Right lobe of liver (tissue), 4 donors: ENCODE measurements around the gene KRTAP10-4.

Experiments
- CTCF ChIP-seq, 4 donors: fragments of 200-600 bp in 3 of 4; fragments of 450-650 bp in 1 of 4; IDR thresholded peaks; one replicate each; pipeline versions ENCODE4 v1.5.1 to v1.8.0; 2016 to 2022; ENCODE audit warnings: antibody characterized with exemption in 4 of 4, mild to moderate bottlenecking in 2 of 4
- POLR2A ChIP-seq: fragments of 450-650 bp; IDR thresholded peaks from one replicate; pipeline ENCODE4 v1.6.1; 2017; ENCODE audit warnings: antibody characterized with exemption, mild to moderate bottlenecking
- donor health status: DM: no; HTN: no; CAD: no.
- donor health status: DM: no; HTN: no; CAD: no.
- donor health status: DM: no; HTN: yes; CAD: no.

DNA sequence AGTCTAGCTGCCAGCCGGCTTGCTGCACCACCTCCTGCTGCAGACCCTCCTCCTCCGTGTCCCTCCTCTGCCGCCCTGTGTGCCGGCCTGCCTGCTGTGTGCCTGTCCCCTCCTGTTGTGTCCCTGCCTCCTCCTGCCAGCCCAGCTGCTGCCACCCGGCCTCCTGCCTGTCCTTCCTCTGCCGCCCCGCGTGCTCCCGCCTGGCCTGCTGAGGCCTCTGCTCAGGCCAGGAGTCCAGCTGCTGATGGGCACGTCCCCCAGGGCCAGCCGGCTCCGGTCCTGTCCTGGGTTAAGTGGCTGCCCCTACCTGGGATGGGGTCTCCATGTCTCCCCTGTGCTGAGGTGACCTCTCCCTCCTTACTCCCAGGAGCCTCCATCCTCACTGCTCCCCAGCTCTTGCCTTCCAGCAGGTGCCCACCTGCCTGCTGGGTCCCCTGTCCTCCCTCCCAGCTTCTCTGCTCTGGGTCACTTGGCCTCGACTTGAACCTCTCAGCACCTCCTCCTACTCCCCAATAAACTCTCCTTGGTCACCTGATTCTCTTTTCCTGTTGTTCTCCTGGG, 39.2 kb downstream of the KRTAP10-4 start:
- TF ChIP-seq CTCF (IDR thresholded peaks at IDR 0.05) (no peak), POLR2A (no peak)
